ENCODE data around the gene MICU1. TPM values are rescaled to one million over a fixed set of nuclear protein-coding genes. Genes with fewer than 3 reads are reported as not detected.
"Not testable (repeated sequence)": the region's sequence is repeated elsewhere in the genome, so short reads cannot be mapped to it uniquely, and the experiment has no call there.

MICU1 gene, protein sequence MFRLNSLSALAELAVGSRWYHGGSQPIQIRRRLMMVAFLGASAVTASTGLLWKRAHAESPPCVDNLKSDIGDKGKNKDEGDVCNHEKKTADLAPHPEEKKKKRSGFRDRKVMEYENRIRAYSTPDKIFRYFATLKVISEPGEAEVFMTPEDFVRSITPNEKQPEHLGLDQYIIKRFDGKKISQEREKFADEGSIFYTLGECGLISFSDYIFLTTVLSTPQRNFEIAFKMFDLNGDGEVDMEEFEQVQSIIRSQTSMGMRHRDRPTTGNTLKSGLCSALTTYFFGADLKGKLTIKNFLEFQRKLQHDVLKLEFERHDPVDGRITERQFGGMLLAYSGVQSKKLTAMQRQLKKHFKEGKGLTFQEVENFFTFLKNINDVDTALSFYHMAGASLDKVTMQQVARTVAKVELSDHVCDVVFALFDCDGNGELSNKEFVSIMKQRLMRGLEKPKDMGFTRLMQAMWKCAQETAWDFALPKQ
- polyA plus RNA-seq (ENCODE audit: insufficient read depth in 1 of 5, insufficient read length in 5 of 5, low replicate concordance in 1 of 5): 10 to 100 TPM; 50.6 to 67.7 (median 58.6) TPM
- long read RNA-seq, donor 1, transcript MICU1-201 (12 exons, 2,383 nt): major isoform, 18 of 40 reads
- long read RNA-seq, donor 1, transcript MICU1-208 (3 exons, 580 nt): minor isoform, 7 of 40 reads
- long read RNA-seq, donor 1, partial matches to known transcripts: 15 of 40 reads
- long read RNA-seq, donor 1, other reads (novel, unspliced or antisense): 0 of 40 reads
- long read RNA-seq, donor 2, transcript MICU1-201 (12 exons, 2,383 nt): major isoform, 15 of 22 reads
- long read RNA-seq, donor 2, partial matches to known transcripts: 6 of 22 reads
- long read RNA-seq, donor 2, other reads (novel, unspliced or antisense): 0 of 22 reads
- long read RNA-seq, donor 3, transcript MICU1-201 (12 exons, 2,383 nt): major isoform, 13 of 24 reads
- long read RNA-seq, donor 3, partial matches to known transcripts: 8 of 24 reads
- long read RNA-seq, donor 3, other reads (novel, unspliced or antisense): 0 of 24 reads
- long read RNA-seq, donor 4, transcript MICU1-201 (12 exons, 2,383 nt): major isoform, 13 of 18 reads
- long read RNA-seq, donor 4, transcript MICU1-208 (3 exons, 580 nt): minor isoform, 5 of 18 reads
- long read RNA-seq, donor 4, partial matches to known transcripts: 0 of 18 reads
- long read RNA-seq, donor 4, other reads (novel, unspliced or antisense): 0 of 18 reads
- long read RNA-seq, donor 5, transcript MICU1-208 (3 exons, 580 nt): minor isoform, 11 of 32 reads
- long read RNA-seq, donor 5, transcript MICU1-201 (12 exons, 2,383 nt): major isoform, 16 of 32 reads
- long read RNA-seq, donor 5, partial matches to known transcripts: 5 of 32 reads
- long read RNA-seq, donor 5, other reads (novel, unspliced or antisense): 0 of 32 reads
- long read RNA-seq, donor 6, transcript MICU1-201 (12 exons, 2,383 nt): major isoform, 21 of 30 reads
- long read RNA-seq, donor 6, transcript MICU1-208 (3 exons, 580 nt): minor isoform, 9 of 30 reads
- long read RNA-seq, donor 6, partial matches to known transcripts: 0 of 30 reads
- long read RNA-seq, donor 6, other reads (novel, unspliced or antisense): 0 of 30 reads
- long read RNA-seq, donor 7, transcript MICU1-201 (12 exons, 2,383 nt): major isoform, 12 of 15 reads
- long read RNA-seq, donor 7, partial matches to known transcripts: 0 of 15 reads
- long read RNA-seq, donor 7, other reads (novel, unspliced or antisense): 0 of 15 reads
- long read RNA-seq, donor 8, transcript MICU1-201 (12 exons, 2,383 nt): major isoform, 8 of 10 reads
- long read RNA-seq, donor 8, partial matches to known transcripts: 0 of 10 reads
- long read RNA-seq, donor 8, other reads (novel, unspliced or antisense): 0 of 10 reads

DNA sequence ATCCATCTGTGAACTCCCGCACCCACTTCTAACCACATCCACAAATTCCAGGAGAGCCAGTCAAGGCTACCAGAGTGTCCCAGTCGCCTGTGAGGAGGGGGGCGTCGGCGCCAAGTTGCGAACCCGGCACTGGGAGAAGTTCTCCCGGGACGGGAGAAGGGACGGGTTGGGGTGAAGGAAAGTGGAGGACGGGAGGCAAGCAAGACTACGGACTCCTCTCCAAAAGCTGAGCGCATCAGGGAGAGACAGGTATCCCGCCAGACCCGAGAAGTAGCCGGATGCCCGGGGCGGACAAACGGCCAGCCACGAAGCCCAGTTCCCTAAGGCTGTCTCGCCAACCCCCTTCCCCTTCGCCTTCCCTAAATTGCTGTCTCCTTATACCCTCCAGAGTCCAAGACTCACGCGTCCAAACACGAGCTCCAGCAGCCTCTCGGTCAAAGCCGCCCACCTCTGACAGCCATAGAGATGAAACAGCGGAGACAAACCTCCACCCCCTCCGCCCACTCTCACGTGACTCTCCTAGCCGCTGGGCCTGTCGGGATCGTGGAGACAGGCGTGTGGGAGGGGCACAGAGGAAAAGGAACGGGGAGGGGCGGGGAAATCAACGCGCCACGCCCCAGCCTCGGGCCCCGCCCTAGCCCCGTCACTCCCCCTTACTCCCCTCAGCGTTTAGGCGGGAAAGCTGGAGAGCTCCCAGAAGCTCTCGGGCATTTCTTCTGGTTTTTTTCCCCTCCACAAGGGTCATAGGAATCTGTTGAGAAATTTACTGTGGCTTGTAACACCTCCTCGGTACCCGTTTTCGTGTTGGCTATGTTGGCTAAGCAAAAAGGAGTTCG is at the start of gene MICU1:
Gene MICU1 (minus strand): TSS at position 472 of the 836 bp plus-strand sequence. CDS start 59,286 bp downstream, outside the sequence.
- peak; percentile 93 to 96 for DNase-seq

DNA sequence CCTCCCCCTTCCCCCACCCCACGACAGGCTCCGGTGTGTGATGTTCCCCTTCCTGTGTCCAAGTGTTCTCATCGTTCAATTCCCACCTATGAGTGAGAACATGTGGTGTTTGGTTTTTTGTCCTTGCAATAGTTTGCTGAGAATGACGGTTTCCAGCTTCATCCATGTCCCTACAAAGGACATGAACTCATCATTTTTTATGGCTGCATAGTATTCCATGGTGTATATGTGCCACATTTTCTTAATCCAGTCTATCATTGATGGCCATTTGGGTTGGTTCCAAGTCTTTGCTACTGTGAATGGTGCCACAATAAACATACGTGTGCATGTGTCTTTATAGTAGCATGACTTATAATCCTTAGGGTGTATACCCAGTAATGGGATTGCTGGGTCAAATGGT is 48.3 kb upstream of the MICU1 start:
- not testable (repeated sequence) for DNase-seq

DNA sequence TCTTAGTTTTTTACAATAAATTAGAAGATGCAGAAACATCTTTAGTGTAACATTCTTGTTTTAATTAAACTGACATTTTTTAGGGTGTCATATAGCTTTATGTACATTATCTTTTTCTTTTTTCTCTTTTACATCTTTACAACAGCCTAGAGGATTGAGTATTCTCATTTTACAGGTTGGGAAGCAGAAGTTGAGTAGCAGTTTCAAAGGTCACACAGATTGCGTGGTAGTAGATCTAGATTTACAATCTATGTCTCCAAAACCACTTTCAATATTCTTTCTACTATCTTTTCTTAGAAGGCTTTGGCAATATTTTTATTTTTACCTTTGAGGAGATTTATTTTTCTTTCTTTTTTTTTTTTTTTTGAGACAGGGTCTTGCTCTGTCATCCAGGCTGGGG is 47.4 kb upstream of the MICU1 start:
- DNase-seq: no peak

DNA sequence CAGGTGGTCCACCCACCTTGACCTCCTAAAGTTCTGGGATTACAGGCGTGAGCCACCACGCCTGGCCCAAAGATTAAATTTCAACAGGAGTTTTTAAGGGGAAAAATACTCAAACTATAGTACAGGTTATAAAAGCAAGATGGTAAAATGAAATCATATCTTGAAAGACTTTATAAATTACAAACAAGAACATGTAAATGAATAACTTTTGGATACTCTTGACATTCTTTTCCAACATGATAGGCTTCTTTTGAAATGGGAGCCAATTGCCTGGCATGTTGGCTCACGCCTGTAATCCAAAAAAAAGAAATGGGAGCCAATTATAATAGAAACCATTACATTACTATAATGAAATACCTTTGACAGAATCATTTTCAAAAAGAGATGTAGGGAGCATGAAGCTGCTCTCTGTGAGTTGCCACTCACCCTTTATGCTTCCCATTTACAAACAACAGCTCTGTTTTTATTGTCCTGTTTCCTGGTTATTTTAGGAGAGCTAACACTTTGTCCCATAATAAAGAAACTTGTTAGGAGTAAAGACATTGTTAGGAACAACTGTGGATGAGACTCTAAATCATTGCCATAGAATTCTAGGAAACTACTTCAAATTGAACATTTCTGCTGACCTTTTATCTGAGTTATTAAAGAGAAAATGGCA is 41.5 kb upstream of the MICU1 start:
- DNase-seq: no peak

DNA sequence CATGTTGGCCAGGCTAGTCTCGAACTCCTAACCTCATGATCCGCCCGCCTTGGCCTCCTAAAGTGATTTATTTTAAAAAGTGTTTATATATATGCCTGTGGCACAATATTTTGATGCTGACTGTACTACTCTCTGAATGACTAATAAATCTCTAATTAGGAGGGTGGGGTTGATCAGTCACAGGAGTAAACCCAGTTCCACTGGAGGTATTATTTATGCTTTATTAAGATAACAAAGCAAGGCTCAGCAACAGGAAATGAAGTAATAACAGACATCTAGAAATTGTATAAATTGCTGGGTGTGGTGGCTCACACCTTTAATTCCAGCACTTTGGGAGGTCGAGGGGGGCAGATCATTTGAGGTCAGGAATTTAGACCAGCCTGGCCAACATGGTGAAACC is 40.0 kb upstream of the MICU1 start:
- no peak for DNase-seq

DNA sequence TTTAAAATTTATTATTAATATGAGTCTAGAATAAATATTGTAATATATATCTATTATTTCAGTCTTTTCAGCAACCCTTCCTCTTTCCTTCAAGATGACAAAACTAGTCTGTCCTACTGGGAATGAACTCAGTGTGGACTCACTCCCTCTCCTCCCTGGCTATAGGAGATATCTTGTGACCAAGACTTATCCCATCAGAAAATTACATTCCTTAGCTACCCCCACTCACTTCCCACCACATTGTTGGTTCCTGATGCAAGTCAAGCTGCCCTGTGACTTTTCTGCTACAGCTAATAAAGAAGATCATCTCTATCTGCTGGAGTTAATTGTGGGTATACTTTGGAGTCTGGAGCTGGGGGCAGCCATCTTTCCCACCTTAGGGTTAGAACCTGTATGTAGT is 38.1 kb upstream of the MICU1 start:
- no peak for DNase-seq

DNA sequence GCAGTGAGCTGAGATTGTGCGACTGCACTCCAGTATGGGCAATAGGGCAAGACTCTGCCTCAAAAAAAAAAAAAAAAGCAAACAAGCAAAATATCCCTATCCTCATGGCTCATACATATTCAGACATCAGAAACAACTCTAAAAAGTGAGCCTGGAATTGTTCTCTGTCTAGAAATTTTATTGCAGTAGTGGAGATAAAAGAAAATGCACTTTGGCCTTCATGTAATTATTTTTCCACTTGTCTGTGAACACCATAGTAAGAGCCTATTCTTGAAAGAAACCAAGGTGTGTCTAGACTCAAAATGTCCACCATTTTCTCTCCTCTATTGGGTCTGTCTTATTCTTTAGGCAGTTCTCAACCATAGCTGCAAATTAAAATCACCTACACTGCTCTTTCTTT is 35.6 kb upstream of the MICU1 start:
- DNase-seq: no peak

DNA sequence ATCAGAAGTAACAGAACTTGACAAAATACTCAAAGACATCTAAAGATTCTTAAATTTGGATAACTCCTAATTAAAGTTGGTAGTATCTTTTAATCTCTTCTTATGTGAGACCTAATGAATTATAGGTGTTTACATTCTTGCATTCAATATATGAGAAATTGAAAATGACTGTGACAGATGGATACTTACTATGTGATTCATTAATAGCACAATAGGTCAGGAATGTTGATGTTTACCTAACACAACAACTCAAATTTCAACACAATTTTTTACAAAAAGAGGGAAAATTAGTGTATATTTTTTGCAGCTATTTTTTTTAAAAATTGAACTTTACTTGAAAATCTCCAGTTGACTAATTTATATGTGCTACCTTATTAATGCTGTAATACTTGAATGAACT is 34.3 kb upstream of the MICU1 start:
- DNase-seq: no peak

DNA sequence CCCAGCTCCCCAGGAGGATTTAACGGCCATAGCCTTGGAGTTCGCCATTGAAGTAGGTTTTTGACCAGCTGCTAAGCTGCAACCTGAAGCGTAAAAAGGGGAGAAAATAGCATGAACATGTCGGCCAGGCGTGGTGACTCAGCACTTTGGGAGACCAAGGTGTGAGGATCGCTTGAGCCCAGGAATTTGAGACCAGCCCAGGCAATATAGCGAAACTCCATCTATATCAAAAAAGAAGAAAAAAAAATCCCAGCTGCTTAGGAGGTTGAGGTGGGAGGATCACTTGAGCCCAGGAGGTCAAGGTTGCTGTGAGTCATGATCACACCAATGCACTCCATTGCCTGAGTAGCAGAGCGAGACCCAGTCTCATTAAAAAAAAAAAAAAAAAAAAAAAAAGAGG is 33.8 kb upstream of the MICU1 start:
- DNase-seq: no peak

DNA sequence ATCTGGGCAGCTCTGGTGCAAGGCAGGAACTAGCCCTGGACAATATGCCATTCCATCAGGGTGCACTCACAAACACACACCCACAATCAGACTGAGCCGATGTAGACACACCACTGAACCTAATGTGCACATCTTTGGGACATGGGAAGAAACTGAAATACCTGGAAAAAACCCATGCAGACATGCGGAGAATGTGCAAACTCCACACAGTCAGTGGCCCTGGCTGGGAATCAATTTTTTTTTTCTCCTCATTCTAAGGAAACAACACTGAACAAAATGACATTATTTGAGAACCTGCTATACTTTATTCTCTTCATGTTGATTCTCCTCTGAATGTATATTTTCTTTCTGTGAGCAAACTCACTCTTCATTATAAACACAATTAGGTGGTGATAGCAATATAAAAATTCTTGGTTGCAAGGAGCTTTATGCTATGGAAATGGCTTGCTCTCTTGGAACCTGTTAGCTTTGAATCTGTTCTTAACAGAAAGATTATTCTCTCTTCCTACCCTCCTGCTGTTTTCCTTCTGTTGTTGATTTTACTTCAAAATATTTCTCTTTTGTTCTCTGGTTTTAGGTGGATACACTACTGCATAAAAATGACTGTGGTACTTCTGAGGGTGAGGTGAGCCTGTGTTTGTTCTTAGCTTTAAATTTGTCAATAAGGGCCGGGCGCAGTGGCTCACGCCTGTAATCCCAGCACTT is 33.0 kb upstream of the MICU1 start:
- no peak for DNase-seq

DNA sequence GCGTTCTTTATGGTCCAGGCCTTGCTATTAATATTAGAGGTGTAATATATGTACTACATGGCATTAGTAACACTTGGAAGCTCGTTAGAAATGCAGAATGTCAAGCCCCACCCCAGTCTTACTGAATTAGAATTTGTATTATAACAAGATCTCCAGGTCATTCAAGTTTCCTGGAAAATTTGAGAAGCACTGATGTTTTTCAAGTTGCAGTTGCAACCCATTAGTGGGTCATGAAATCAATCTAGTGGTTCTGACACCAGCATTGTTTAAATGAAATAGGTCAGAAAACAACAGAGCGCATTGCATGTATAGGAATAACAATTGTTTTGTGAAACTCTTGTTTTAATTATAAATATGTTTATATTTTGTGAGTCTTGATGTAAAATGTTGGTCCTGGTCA is 28.8 kb upstream of the MICU1 start:
- DNase-seq: no peak

DNA sequence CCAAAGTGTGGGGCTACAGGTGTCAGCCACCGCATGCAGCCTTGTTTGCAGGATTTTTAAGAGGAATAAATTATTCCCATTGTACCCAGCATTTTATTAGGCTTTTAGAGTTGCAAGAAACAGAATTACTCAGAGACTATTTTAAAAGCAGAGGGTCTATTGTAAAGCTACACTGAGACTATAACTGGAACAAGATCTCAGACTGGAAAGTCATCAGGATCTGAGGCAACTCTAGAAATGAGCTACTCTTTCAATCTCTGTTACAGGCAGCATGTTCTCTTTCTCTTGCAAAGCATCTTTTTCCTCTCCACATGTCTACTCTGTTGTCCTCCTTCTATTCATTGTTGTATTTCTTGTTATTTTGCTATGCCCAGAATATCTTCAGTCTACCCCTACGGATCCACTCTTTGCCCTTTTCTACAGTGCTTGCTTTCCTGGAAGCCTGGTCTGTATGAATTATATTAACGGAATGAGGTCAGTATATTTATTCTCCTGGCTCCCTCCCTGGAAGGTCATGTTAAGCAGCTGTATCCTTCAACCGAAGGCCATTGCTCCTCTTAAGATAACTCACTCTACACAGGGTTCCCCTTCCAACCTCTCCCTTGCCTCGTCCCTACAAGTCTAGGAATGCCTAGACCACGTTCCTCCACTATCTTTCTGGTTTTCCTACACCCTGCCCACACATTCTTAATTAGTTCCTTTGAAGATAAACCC is 27.7 kb upstream of the MICU1 start:
- DNase-seq: no peak

DNA sequence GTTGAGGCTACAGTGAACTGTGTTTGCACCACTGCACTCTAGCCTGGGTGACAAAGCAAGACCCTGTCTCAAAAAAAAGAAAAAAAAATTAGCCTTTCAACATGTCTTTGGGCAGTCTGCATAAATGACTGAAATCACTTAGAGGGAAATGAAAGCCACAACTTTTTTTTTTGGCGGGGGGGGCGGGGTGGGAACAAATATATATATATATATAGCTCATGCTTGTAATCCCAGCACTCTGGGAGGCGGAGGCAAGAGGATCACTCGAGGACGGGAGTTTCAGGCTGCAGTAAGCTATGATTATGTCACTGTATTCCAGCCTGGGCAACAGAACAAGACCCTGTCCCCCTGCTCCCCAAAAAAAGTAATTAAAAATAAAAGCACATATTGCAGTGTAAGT is 23.4 kb upstream of the MICU1 start:
- no peak for DNase-seq

DNA sequence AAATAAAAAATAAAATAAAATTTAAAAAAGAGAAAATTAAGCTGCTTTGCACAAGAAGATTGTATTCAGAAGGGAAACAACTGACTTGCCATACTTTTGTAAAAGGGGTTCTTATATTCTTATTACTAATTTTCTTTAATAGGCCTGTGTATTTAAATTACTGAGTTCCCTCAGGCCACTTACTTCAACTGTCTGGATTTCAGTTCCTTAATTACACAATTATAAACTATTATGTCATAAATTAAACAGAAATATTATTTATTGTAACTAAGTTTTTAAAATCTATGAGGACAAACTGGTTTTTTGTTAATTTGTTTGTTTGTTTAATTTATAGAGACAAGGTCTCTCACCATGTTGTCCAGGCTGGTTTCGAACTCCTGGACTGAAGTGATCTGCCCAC is 22.4 kb upstream of the MICU1 start:
- no peak for DNase-seq

DNA sequence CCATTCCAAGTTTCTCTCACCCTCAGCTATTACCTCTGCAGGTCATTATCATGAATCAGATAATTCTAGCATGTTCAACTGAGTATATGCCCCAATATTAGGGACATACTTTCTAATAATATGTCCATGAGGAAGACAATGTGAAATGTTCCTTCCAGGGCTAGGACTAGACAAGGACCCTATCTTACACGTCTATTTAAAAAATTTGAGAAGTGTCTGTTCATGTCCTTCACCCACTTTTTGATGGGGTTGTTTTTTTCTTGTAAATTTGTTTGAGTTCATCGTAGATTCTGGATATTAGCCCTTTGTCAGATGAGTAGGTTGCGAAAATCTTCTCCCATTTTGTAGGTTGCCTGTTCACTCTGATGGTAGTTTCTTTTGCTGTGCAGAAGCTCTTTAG is 21.1 kb upstream of the MICU1 start:
- DNase-seq: not testable (repeated sequence)

DNA sequence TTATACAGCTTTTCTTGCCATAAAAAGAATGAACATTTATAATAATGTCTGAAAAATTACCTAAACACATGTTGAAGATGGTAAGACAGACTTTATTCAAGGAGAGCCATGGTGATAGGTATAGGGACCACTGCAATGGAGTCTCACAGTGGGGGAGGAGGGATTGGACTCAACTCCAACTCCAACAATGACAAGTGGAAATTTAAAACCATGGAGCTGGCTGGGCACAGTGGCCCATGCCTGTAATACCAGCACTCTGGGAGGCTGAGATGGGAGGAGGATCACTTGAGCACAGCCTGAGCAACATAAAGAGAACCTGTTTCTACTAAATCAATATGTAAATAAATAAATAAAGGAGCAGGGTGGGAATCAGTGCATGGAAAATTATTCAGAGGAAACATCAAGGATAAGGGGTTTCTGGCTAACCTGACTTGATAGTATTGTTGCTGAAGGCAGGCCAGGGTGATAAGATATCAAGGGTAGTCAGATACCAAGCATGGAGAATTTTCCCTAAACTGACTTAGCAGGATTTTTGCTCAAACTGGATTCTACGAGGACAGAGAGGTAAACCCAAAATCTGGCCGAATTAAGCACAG is 19.5 kb upstream of the MICU1 start:
- no peak for DNase-seq

DNA sequence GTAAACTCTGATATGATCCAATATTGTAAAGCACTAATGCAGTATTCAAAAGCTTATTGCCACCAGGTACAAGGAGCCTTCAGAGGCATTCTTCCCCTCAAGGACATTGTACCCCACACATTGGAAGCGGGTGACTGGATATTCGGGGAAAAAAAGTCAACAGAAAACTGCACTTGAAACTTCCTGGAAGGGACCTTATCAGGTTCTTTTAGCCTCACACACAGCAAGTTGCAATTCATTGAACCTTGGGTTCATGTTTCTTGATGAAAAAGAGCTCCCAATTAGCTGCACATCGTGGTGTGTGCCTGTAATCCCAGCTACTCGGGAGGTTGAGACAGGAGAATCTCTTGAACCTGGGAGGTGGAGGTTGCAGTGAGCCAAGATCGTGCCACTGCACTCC is 16.4 kb upstream of the MICU1 start:
- DNase-seq: no peak
